ENCODE data around the gene EIF3D. TPM values are rescaled to one million over a fixed set of nuclear protein-coding genes. Genes with fewer than 3 reads are reported as not detected.

Gene EIF3D
- total and polyA plus RNA-seq, 4 experiments from 2014 or later: 137 to 228 (median 206) TPM

DNA sequence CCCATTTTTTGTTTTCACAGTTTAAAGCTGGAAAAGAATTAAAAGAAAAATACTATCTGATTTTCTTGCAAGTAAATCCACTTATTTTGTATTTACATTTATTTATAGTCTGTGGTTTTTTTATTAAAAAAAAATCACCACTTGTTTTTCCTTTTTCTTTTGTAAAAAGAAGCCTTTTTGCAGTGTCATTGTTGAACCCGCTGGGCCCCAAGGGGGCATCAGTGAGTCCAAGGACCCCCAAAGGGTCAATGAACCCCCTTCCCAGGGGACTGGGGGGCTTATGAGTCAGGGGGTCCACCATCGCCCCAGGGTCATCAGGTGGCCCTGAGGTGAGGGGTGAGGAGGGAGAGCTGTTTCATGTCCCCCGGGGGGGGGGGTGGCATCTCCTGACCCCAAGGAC lies 34.0 kb upstream of the EIF3D start:
- ChIA-PET CTCF (ENCODE audit: partially characterized antibody) (no interaction called here), POLR2A (ENCODE audit: partially characterized antibody) (no interaction called here)
- no peaks in the 10 kb centered on the region for H3K27me3 ChIP-seq (ENCODE audit: insufficient read depth, low read length)
- H3K9me3 Mint-ChIP-seq: peaks cover 0 to 1% (median 0%) of the 10 kb centered on the region in 8 donors
- no peaks in the 10 kb centered on the region for H3K36me3 ChIP-seq (ENCODE audit: insufficient read depth, low read length)
- H3K9me3 ChIP-seq (ENCODE audit: control insufficient read depth in 1 of 2, low read length in 2 of 2): no peaks in the 10 kb centered on the region
- peaks cover 21 to 36% of the 10 kb centered on the region in 2 donors for H3K27me3 Mint-ChIP-seq
- H3K4me3 Mint-ChIP-seq: no peak overlapping the region
- no peak overlapping the region for H3K27ac ChIP-seq (ENCODE audit: low read depth, low read length)
- no peaks in the 10 kb centered on the region for H3K36me3 Mint-ChIP-seq
- H3K4me1 Mint-ChIP-seq: peaks cover 0 to 3% (median 0%) of the 10 kb centered on the region in 4 donors
- no peak overlapping the region for H3K27ac Mint-ChIP-seq
- no peak overlapping the region for H3K4me3 ChIP-seq (ENCODE audit: low read length in 2 of 2)
- no peak for DNase-seq
- no peaks in the 10 kb centered on the region for H3K4me1 ChIP-seq (ENCODE audit: insufficient read depth, low read length)
- intact Hi-C loops (cut with micrococcal nuclease): no loop called here

DNA sequence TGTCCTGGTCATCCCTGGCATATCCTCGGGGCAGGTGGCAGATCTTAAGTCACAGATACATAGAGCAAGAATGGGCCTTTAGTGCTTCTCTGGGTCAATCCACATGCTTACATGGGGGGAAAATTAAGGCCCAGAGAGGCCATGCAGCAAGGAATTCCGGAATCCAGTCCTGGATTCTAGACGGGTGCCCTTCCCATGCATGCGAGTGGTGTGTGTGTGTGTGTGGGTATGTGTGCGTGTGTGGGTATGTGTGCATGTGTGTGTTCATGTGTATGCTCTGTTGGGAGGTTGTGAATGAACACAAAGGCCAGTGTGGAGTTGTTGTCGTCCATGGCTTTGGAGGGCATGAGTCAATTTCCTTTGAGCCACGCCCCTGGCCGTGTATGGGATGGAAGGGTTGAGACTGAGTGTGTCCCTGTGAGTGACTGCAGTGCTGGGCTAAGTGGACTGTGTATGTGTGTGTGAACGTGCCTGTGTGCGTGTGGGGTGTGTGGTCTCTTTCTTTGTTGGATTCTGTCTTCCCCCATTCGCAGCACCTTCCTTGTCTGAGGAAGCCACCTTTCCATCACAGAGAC lies 33.4 kb upstream of the EIF3D start:
- peaks cover 21 to 37% of the 10 kb centered on the region in 2 donors for H3K27me3 Mint-ChIP-seq
- Histone ChIP-seq H3K36me3 (ENCODE audit: insufficient read depth, low read length) (no peaks in the 10 kb centered on the region), H3K9me3 (ENCODE audit: control insufficient read depth in 1 of 2, low read length in 2 of 2) (no peaks in the 10 kb centered on the region), H3K4me3 (ENCODE audit: low read length in 2 of 2) (no peak overlapping the region), H3K27ac (ENCODE audit: low read depth, low read length) (no peak overlapping the region), H3K27me3 (ENCODE audit: insufficient read depth, low read length) (no peaks in the 10 kb centered on the region), H3K4me1 (ENCODE audit: insufficient read depth, low read length) (no peaks in the 10 kb centered on the region)
- peaks cover 0 to 1% (median 0%) of the 10 kb centered on the region in 8 donors for H3K9me3 Mint-ChIP-seq
- intact Hi-C loops (cut with micrococcal nuclease): no loop called here
- no peaks in the 10 kb centered on the region for H3K36me3 Mint-ChIP-seq
- ChIA-PET POLR2A (ENCODE audit: partially characterized antibody) (no interaction called here), CTCF (ENCODE audit: partially characterized antibody) (no interaction called here)
- DNase-seq: no peak
- no peak overlapping the region for H3K4me3 Mint-ChIP-seq
- peaks cover 0 to 3% (median 0%) of the 10 kb centered on the region in 4 donors for H3K4me1 Mint-ChIP-seq
- H3K27ac Mint-ChIP-seq: peak overlapping the region in 2 of 7 donors; percentile 14 to 74

DNA sequence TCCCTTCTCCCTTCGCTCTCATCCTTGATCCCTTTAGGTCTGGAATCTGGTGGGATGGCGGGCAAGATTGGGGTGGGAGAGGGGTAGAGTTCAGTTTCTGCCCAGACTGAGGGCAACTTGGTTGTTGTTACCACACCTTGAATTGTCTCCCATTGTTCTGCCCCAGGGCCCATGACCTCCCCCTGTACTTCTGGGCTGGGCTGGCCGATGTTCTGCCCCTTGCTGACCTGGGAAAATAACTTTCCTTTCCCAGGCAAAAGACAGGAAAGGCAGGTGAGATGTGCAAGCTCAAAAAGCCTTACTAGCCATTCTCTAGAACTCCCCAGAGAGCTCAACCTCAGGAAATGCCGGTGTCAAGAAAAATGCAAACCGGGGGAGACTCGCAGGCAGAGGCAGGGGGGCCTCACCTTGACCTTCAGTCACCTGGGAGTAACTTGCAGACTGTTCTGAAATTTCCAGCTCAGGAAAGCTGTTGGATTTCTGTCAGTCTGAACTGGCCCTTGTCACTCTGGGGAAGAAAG lies 32.4 kb upstream of the EIF3D start:
- no peaks in the 10 kb centered on the region for H3K4me1 ChIP-seq (ENCODE audit: insufficient read depth, low read length)
- H3K36me3 ChIP-seq (ENCODE audit: insufficient read depth, low read length): no peaks in the 10 kb centered on the region
- peaks cover 0 to 3% (median 0%) of the 10 kb centered on the region in 4 donors for H3K4me1 Mint-ChIP-seq
- DNase-seq: no peak
- H3K36me3 Mint-ChIP-seq: no peaks in the 10 kb centered on the region
- ChIA-PET POLR2A (ENCODE audit: partially characterized antibody) (no interaction called here), CTCF (ENCODE audit: partially characterized antibody) (no interaction called here)
- H3K27ac ChIP-seq (ENCODE audit: low read depth, low read length): no peak overlapping the region
- H3K4me3 ChIP-seq (ENCODE audit: low read length in 2 of 2): no peak overlapping the region
- no peak overlapping the region for H3K27ac Mint-ChIP-seq
- peaks cover 20 to 33% of the 10 kb centered on the region in 2 donors for H3K27me3 Mint-ChIP-seq
- intact Hi-C loops (cut with micrococcal nuclease): no loop called here
- no peaks in the 10 kb centered on the region for H3K9me3 Mint-ChIP-seq
- H3K4me3 Mint-ChIP-seq: no peak overlapping the region
- no peaks in the 10 kb centered on the region for H3K27me3 ChIP-seq (ENCODE audit: insufficient read depth, low read length)
- no peaks in the 10 kb centered on the region for H3K9me3 ChIP-seq (ENCODE audit: control insufficient read depth in 1 of 2, low read length in 2 of 2)

DNA sequence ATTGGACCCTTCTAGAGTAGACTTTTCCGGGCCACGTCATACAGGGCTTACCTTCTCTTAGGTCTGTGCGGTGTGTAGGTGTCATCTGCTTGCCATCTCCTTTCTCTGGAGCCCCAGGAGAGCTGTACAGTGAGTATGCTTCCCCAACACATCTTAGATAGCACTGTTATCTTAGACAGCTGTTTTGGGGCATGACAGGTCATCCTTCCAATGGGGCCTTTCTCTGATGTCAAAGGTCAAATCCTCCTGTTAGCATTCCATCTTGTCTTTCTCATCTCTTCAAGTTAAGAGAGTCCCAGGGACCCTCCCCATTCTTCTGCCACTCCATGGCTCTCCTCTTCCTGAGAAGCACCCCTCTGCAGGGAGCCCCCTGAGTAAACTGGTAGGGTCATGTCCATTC lies 31.0 kb upstream of the EIF3D start:
- Mint-ChIP-seq H3K4me1 (peaks cover 0 to 3% (median 0%) of the 10 kb centered on the region in 4 donors), H3K36me3 (no peaks in the 10 kb centered on the region), H3K27me3 (peaks cover 22 to 31% of the 10 kb centered on the region in 2 donors), H3K9me3 (no peaks in the 10 kb centered on the region), H3K27ac (no peak overlapping the region), H3K4me3 (no peak overlapping the region)
- Histone ChIP-seq H3K27ac (ENCODE audit: low read depth, low read length) (no peak overlapping the region), H3K4me3 (ENCODE audit: low read length in 2 of 2) (no peak overlapping the region), H3K9me3 (ENCODE audit: control insufficient read depth in 1 of 2, low read length in 2 of 2) (no peaks in the 10 kb centered on the region), H3K27me3 (ENCODE audit: insufficient read depth, low read length) (no peaks in the 10 kb centered on the region), H3K4me1 (ENCODE audit: insufficient read depth, low read length) (no peaks in the 10 kb centered on the region), H3K36me3 (ENCODE audit: insufficient read depth, low read length) (no peaks in the 10 kb centered on the region)
- intact Hi-C loops (cut with micrococcal nuclease): no loop called here
- ChIA-PET CTCF (ENCODE audit: partially characterized antibody) (no interaction called here), POLR2A (ENCODE audit: partially characterized antibody) (no interaction called here)
- no peak for DNase-seq

DNA sequence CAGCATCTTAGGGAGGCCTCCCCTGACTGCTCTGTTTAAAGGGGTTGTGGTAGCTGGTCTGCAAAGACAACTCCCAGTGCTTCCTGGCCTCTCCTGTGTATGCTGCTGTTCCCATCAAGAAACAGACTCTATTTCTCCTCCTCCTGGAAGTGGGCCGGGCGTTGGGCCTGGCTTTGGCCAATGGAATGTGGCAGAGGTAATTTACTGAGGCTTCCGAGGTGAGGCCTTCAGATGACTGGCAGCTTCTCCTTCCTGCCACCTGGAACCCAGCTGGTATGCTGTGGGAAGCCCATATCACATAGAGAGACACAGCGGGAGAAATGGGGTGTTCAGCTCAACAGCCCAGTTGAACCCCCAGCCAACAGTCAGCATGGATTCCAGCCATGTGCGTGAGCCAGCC lies 25.1 kb upstream of the EIF3D start:
- H3K27me3 Mint-ChIP-seq: peaks cover 18 to 31% of the 10 kb centered on the region in 2 donors
- H3K9me3 Mint-ChIP-seq: no peaks in the 10 kb centered on the region
- Histone ChIP-seq H3K36me3 (ENCODE audit: insufficient read depth, low read length) (no peaks in the 10 kb centered on the region), H3K4me1 (ENCODE audit: insufficient read depth, low read length) (no peaks in the 10 kb centered on the region), H3K9me3 (ENCODE audit: control insufficient read depth in 1 of 2, low read length in 2 of 2) (no peaks in the 10 kb centered on the region), H3K27ac (ENCODE audit: low read depth, low read length) (no peak overlapping the region), H3K4me3 (ENCODE audit: low read length in 2 of 2) (no peak overlapping the region), H3K27me3 (ENCODE audit: insufficient read depth, low read length) (no peaks in the 10 kb centered on the region)
- DNase-seq: no peak
- intact Hi-C loops (cut with micrococcal nuclease): no loop called here
- CTCF ChIA-PET (ENCODE audit: partially characterized antibody): no interaction called here
- no peak overlapping the region for H3K27ac Mint-ChIP-seq
- no peaks in the 10 kb centered on the region for H3K36me3 Mint-ChIP-seq
- POLR2A ChIA-PET (ENCODE audit: partially characterized antibody): no interaction called here
- H3K4me3 Mint-ChIP-seq: no peak overlapping the region
- peaks cover 0 to 2% (median under 1%) of the 10 kb centered on the region in 4 donors for H3K4me1 Mint-ChIP-seq

DNA sequence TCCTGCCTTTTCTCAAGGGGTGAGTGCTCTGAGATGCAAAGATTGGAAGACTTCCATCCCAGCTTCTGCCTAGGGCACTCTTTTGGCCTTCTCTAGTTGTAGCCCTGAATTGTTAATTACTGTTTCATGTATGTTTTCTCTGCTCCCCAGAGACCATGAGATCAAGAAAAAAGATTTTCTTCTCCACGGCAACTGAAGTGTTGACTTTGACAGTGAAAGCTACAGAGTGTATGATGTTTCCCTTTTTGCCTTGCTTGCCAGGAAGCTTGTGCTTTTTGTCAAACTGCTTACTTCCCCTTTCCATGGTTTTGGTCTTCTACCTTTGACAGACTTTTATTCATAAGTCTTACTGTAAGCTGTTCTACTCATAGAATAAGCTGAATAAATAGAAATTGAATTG lies 23.3 kb upstream of the EIF3D start:
- H3K9me3 Mint-ChIP-seq: no peaks in the 10 kb centered on the region
- H3K4me3 ChIP-seq (ENCODE audit: low read length in 2 of 2): no peak overlapping the region
- ChIA-PET CTCF (ENCODE audit: partially characterized antibody) (no interaction called here), POLR2A (ENCODE audit: partially characterized antibody) (no interaction called here)
- intact Hi-C loops (cut with micrococcal nuclease): no loop called here
- no peak for DNase-seq
- H3K27ac Mint-ChIP-seq: no peak overlapping the region
- H3K27me3 ChIP-seq (ENCODE audit: insufficient read depth, low read length): no peaks in the 10 kb centered on the region
- H3K4me1 ChIP-seq (ENCODE audit: insufficient read depth, low read length): no peaks in the 10 kb centered on the region
- H3K36me3 ChIP-seq (ENCODE audit: insufficient read depth, low read length): no peaks in the 10 kb centered on the region
- H3K9me3 ChIP-seq (ENCODE audit: control insufficient read depth in 1 of 2, low read length in 2 of 2): no peaks in the 10 kb centered on the region
- H3K27ac ChIP-seq (ENCODE audit: low read depth, low read length): no peak overlapping the region
- H3K4me3 Mint-ChIP-seq: no peak overlapping the region
- no peaks in the 10 kb centered on the region for H3K36me3 Mint-ChIP-seq
- H3K27me3 Mint-ChIP-seq: peaks cover 20 to 28% of the 10 kb centered on the region in 2 donors
- peaks cover 0 to 2% (median under 1%) of the 10 kb centered on the region in 4 donors for H3K4me1 Mint-ChIP-seq

DNA sequence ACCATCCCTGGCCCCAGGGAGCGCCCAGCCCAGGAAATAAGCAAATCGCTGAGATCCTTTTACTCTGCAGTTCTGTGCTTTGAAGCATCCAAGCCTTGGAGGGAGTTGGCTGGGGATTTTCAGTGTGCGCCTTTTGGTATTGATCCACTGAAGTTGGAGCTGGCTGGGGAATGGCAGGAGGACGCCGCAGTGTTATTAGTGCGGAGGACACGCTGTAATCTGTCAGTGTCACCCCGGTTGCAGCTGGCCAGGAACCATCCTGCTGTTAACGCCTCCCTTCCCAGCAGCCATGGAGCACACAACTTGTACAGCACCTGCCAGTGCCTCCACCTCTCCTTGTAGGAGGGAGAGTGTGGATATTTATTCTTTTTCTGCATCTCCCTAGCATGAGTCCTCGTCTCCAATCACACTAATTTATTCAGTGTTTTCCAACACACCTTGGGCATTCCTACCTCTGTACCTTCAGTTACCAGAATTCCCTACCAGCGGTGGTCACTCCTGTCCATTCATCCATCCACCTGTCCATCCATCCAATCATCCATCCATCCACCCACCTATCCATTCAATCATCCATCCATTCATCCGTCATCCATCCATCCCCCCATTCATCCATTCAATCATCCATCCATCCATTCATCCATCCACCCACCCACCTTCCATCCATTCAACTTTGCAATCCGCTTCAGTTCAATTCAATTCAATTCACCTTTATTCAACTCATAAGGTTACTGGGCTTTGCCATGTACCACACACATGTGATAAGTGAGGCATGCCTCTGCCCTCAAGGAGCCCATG lies 21.9 kb upstream of the EIF3D start:
- H3K27me3 Mint-ChIP-seq: peaks cover 21 to 32% of the 10 kb centered on the region in 2 donors
- CTCF ChIA-PET (ENCODE audit: partially characterized antibody): no interaction called here
- H3K9me3 Mint-ChIP-seq: no peaks in the 10 kb centered on the region

More for the DNA sequence above, 21.9 kb upstream of the EIF3D start:
- no peak overlapping the region for H3K4me3 ChIP-seq (ENCODE audit: low read length in 2 of 2)
- no peaks in the 10 kb centered on the region for H3K27me3 ChIP-seq (ENCODE audit: insufficient read depth, low read length)
- H3K36me3 Mint-ChIP-seq: no peaks in the 10 kb centered on the region
- H3K4me1 ChIP-seq (ENCODE audit: insufficient read depth, low read length): no peaks in the 10 kb centered on the region
- H3K4me3 Mint-ChIP-seq: no peak overlapping the region
- POLR2A ChIA-PET (ENCODE audit: partially characterized antibody): no interaction called here
- H3K36me3 ChIP-seq (ENCODE audit: insufficient read depth, low read length): no peaks in the 10 kb centered on the region
- H3K27ac Mint-ChIP-seq: peak overlapping the region in 1 of 7 donors; percentile 2
- DNase-seq: no peak
- intact Hi-C loops (cut with micrococcal nuclease): no loop called here
- no peak overlapping the region for H3K27ac ChIP-seq (ENCODE audit: low read depth, low read length)
- H3K4me1 Mint-ChIP-seq: peaks cover 0 to 2% (median under 1%) of the 10 kb centered on the region in 4 donors
- no peaks in the 10 kb centered on the region for H3K9me3 ChIP-seq (ENCODE audit: control insufficient read depth in 1 of 2, low read length in 2 of 2)
